Activated CD8-positive, alpha-beta memory T cell treated with anti-CD3 and anti-CD28 coated beads for 1 hour (primary cell): ENCODE data around the gene BBS9.

Experiments
- DNase-seq, 2 donors: peaks; one replicate each; pipeline ENCODE4 v3.0.0-alpha.2; 2020; ENCODE audit warnings: low read depth in 1 of 2; ENCODE audit errors: extremely low read depth in 1 of 2

The BBS9 gene

GRCh38 chr7:33118383-33118782 is 11.0 kb upstream of the BBS9 start:
- DNase-seq = no peak

- DNase-seq = no peak
Observed at GRCh38 chr7:33127085-33127484, 2.3 kb upstream of the BBS9 start.

GRCh38 chr7:33128631-33128989 is 754 bp upstream of the BBS9 start:
- no peak for DNase-seq

- no peak for DNase-seq
Observed at GRCh38 chr7:33129806-33130153, 416 bp downstream of the BBS9 start.

GRCh38 chr7:33130184-33130583 is 820 bp downstream of the BBS9 start:
- no peak for DNase-seq

- DNase-seq = no peak
Observed at GRCh38 chr7:33137103-33137502, 7.7 kb downstream of the BBS9 start.

- DNase-seq = no peak
Observed at GRCh38 chr7:33142585-33142984, 13.2 kb downstream of the BBS9 start.

- no peak for DNase-seq
Observed at GRCh38 chr7:33143996-33144718, 14.8 kb downstream of the BBS9 start.

- DNase-seq = no peak
Observed at GRCh38 chr7:33145156-33145555, 15.8 kb downstream of the BBS9 start.

- no peak for DNase-seq
Observed at GRCh38 chr7:33152087-33152486, 22.7 kb downstream of the BBS9 start.

GRCh38 chr7:33155811-33156210 is 26.4 kb downstream of the BBS9 start:
- DNase-seq = no peak

GRCh38 chr7:33156441-33156840 is 27.1 kb downstream of the BBS9 start:
- no peak for DNase-seq

- no peak for DNase-seq
Observed at GRCh38 chr7:33157311-33157710, 27.9 kb downstream of the BBS9 start.

- no peak for DNase-seq
Observed at GRCh38 chr7:33157781-33158180, 28.4 kb downstream of the BBS9 start.

GRCh38 chr7:33177876-33178275 is 48.5 kb downstream of the BBS9 start:
- DNase-seq = no peak

- DNase-seq = no peak
Observed at GRCh38 chr7:33179519-33179918, 50.2 kb downstream of the BBS9 start.

- no peak for DNase-seq
Observed at GRCh38 chr7:33183504-33183903, 54.1 kb downstream of the BBS9 start.

- DNase-seq = no peak
Observed at GRCh38 chr7:33184828-33185227, 55.5 kb downstream of the BBS9 start.

GRCh38 chr7:33185786-33186185 is 56.4 kb downstream of the BBS9 start:
- DNase-seq = no peak

GRCh38 chr7:33186192-33186591 is 56.8 kb downstream of the BBS9 start:
- DNase-seq = no peak

GRCh38 chr7:33190688-33191304 is 61.4 kb downstream of the BBS9 start:
- DNase-seq = no peak

GRCh38 chr7:33191340-33191739 is 62.0 kb downstream of the BBS9 start:
- DNase-seq = no peak

- DNase-seq = no peak
Observed at GRCh38 chr7:33192695-33193291, 63.4 kb downstream of the BBS9 start.
